K562 (cell line): ENCODE results near the gene DNAH10. TPM values are rescaled to one million over a fixed set of nuclear protein-coding genes. Genes with fewer than 3 reads are reported as not detected.

Source experiments
- ATAC-seq: fragments of 200-7000 bp; cut with Tn5 transposase; 3 replicates; pipeline ENCODE4 v1.9.1; 2020; ENCODE audit warnings: moderate library complexity
- BruUV-seq: library from RNA; stranded (reverse); fragments of 400-500 nt; replicated peaks from 2 replicates; lab custom pipeline; 2021; lab: Mats Ljungman, UMichigan
- CTCF ChIA-PET: fragments of 300-600 bp; formaldehyde crosslinking; extraction: SDS; loops from one replicate; lab custom pipeline; 2021; ENCODE audit warnings: low intra/inter-chr PET ratio; lab: Yijun Ruan, JAX
- POLR2A ChIA-PET: fragments of 300-600, 350-650 bp; sonication (Branson Sonifier 250); formaldehyde crosslinking; extraction: SDS; loops from one replicate; lab custom pipeline; 2021; ENCODE audit warnings: antibody characterized with exemption, inconsistent platforms; lab: Yijun Ruan, JAX
- DNase-seq, 4 experiments: peaks; one replicate each; pipeline versions ENCODE4 v3.0.0 to v3.0.0-alpha.2; 2011 to 2018; ENCODE audit warnings: low spot score in 3 of 4, mixed read lengths in 3 of 4; ENCODE audit errors: extremely low read depth in 1 of 4
- FAIRE-seq: peaks from 2 replicates; lab custom pipeline; 2011; peaks lifted over from hg19 to GRCh38; lab: Jason Lieb, UNC
- H2AFZ ChIP-seq: 2 replicates; pipeline ENCODE4 v1.6.0; 2011; ENCODE audit warnings: low read depth, low read length, control low read depth, inconsistent platforms
- H3K27ac ChIP-seq: fragments of 200-600 bp; 3 replicates; pipeline ENCODE4 v1.8.0; 2011; ENCODE audit warnings: low read depth, mild to moderate bottlenecking, control low read depth, inconsistent platforms, low read length, moderate library complexity, mixed read lengths; ENCODE audit errors: extremely low read depth
- H3K27me3 ChIP-seq, 2 experiments: fragments of 300-600 bp in 1 of 2; 2 replicates in 1 of 2; 3 replicates in 1 of 2; pipeline versions ENCODE4 v1.6.0 to v1.8.0; 2011; ENCODE audit warnings: inconsistent platforms in 2 of 2, low read length in 2 of 2, mild to moderate bottlenecking in 1 of 2, mixed read lengths in 1 of 2, moderate library complexity in 1 of 2; ENCODE audit not compliant: control insufficient read depth in 2 of 2, insufficient read depth in 2 of 2
- H3K36me3 ChIP-seq: fragments of 300-600 bp; 3 replicates; pipeline ENCODE4 v1.8.0; 2011; ENCODE audit warnings: mild to moderate bottlenecking, low read length, inconsistent platforms; ENCODE audit not compliant: control insufficient read depth, insufficient read depth
- H3K4me1 ChIP-seq, 2 experiments: fragments of 200-600 bp in 1 of 2; replicated peaks in 1 of 2; 2 replicates in 1 of 2; 3 replicates in 1 of 2; pipeline versions ENCODE4 v1.5.1 to v1.8.0; 2011; ENCODE audit warnings: inconsistent platforms in 2 of 2, low read length in 2 of 2, mild to moderate bottlenecking in 1 of 2, mixed read lengths in 1 of 2, moderate library complexity in 1 of 2; ENCODE audit not compliant: control insufficient read depth in 2 of 2, insufficient read depth in 2 of 2
- H3K4me2 ChIP-seq: 2 replicates; pipeline ENCODE4 v1.6.1; 2011; ENCODE audit warnings: low read length, control low read depth, inconsistent platforms, mixed read lengths; ENCODE audit not compliant: insufficient read depth
- H3K4me3 ChIP-seq: fragments of 200-600 bp; sonication (generic), shearing (Covaris generic); 2 replicates; pipeline ENCODE4 v1.5.1; 2016; ENCODE audit warnings: control low read depth, inconsistent platforms
- H3K79me2 ChIP-seq: fragments of 200-600 bp; 3 replicates; pipeline ENCODE4 v1.8.0; 2011; ENCODE audit warnings: low read length, inconsistent platforms; ENCODE audit not compliant: control insufficient read depth, insufficient read depth
- H3K9ac ChIP-seq, 2 experiments: 2 replicates each; pipeline versions ENCODE4 v1.6.0 to v1.6.1; 2011; ENCODE audit warnings: low read depth in 2 of 2, low read length in 2 of 2, control low read depth in 1 of 2, inconsistent platforms in 1 of 2, mild to moderate bottlenecking in 1 of 2, mixed read lengths in 1 of 2; ENCODE audit not compliant: insufficient read depth in 1 of 2
- H3K9me1 ChIP-seq: one replicate; pipeline ENCODE4 v1.6.0; 2011; ENCODE audit warnings: inconsistent platforms, mild to moderate bottlenecking, low read length, moderate library complexity; ENCODE audit not compliant: control insufficient read depth, insufficient read depth
- H3K9me3 ChIP-seq: replicated peaks from 2 replicates; pipeline ENCODE4 v1.5.1; 2011; ENCODE audit warnings: low read depth, low read length, inconsistent platforms; ENCODE audit not compliant: control insufficient read depth, insufficient read depth
- H4K20me1 ChIP-seq: replicated peaks from 2 replicates; pipeline ENCODE4 v1.6.1; 2011; ENCODE audit warnings: low read length, inconsistent platforms, mixed read lengths; ENCODE audit not compliant: control insufficient read depth, insufficient read depth
- HOMEZ ChIP-seq: fragments of 250-450 bp; sonication (Bioruptor Pico); IDR thresholded peaks from 2 replicates; pipeline ENCODE4 v1.4.0; 2020; ENCODE audit warnings: mild to moderate bottlenecking, moderate library complexity
- PBX2 ChIP-seq, 2 experiments: IDR thresholded peaks in 1 of 2; conservative IDR thresholded peaks in 1 of 2; 2 replicates each; pipeline ENCODE4 v1.6.1; 2016; ENCODE audit warnings: low read depth in 2 of 2, mild to moderate bottlenecking in 1 of 2, missing compliant biosample characterization in 1 of 2, missing genetic modification characterization in 1 of 2, moderate library complexity in 1 of 2
- PCBP1 ChIP-seq: fragments of 200-400 bp; formaldehyde crosslinking; IDR thresholded peaks from 2 replicates; pipeline ENCODE4 v1.6.1; 2018; ENCODE audit warnings: mild to moderate bottlenecking, low read depth, low read length; ENCODE audit not compliant: poor library complexity, severe bottlenecking
- RBM34 ChIP-seq: fragments of 200-400 bp; formaldehyde crosslinking; IDR thresholded peaks from 2 replicates; pipeline ENCODE4 v1.6.1; 2018; ENCODE audit warnings: low read length, borderline replicate concordance; ENCODE audit not compliant: insufficient read depth
- TOE1 ChIP-seq, 2 experiments: fragments of 450-650 bp in 1 of 2; sonication (generic) in 1 of 2; formaldehyde crosslinking in 1 of 2; IDR thresholded peaks; 2 replicates each; pipeline versions ENCODE4 v1.7.1 to v1.8.0; 2016 to 2022; ENCODE audit warnings: borderline replicate concordance in 2 of 2, mild to moderate bottlenecking in 2 of 2, antibody characterized with exemption in 1 of 2, inconsistent platforms in 1 of 2, low read depth in 1 of 2, missing genetic modification reagents in 1 of 2, moderate library complexity in 1 of 2
- ZBTB40 ChIP-seq, 2 experiments: fragments of 450-650 bp in 1 of 2; sonication (generic) in 1 of 2; formaldehyde crosslinking in 1 of 2; IDR thresholded peaks; 2 replicates each; pipeline versions ENCODE4 v1.7.1 to v1.9.0; 2016 to 2022; ENCODE audit warnings: inconsistent platforms in 1 of 2, mild to moderate bottlenecking in 1 of 2, missing genetic modification reagents in 1 of 2
- WGBS: fragments of 100-300 bp; shearing (Covaris generic); methylation state at CpG from one replicate; pipeline ENCODE4 v1.1.6; 2016; ENCODE audit warnings: low coverage, mixed read lengths; ENCODE audit not compliant: insufficient coverage; ENCODE audit errors: missing lambda C conversion rate; 5-methylcytosine and 5-hydroxymethylcytosine counted together
- in situ Hi-C: fragments of 300-500 bp; cut with MboI; formaldehyde crosslinking; loops from 4 replicates; pipeline ENCODE4 v1.15.0; 2018; ENCODE audit warnings: inconsistent platforms, mixed read lengths
- intact Hi-C: fragments of 100-400 bp; cut with micrococcal nuclease; formaldehyde crosslinking; loops from 2 replicates; pipeline ENCODE4 v1.14.2; 2022
- polyA plus RNA-seq, 8 experiments: library from polyadenylated mRNA; depleted of rRNA in 4 of 8; stranded (reverse) in 5 of 8; unstranded in 3 of 8; fragments of >200 nt; fragmentation: Nextera tagmentation in 2 of 8; fragmentation: Illumina TruSeq in 1 of 8; extraction: Ambion mirVana in 2 of 8; extraction: Trizol in 1 of 8; gene quantifications; 2 replicates each; pipeline versions ENCODE4 v1.2.1 to v1.2.3, GENCODE V29; 2011 to 2014; ENCODE audit warnings: inconsistent platforms in 1 of 8, missing spikeins in 1 of 8
- total RNA-seq, 7 experiments: library from RNA; depleted of rRNA in 6 of 7; stranded (reverse); fragments of >200 nt in 6 of 7; fragmentation: Illumina TruSeq in 2 of 7; extraction: Trizol in 2 of 7; gene quantifications; 2 replicates each; pipeline versions ENCODE4 v1.2.1 to v1.2.3, GENCODE V29; 2011 to 2021; ENCODE audit warnings: low replicate concordance in 1 of 7

The DNAH10 gene
- total and polyA plus RNA-seq, 9 of the 15 experiments (the other 6 are each of a cell fraction or from before 2014, with no cell fraction given) = 0.01 to 0.06 (median 0.04) TPM; not detected in 1

GRCh38 chr12:123958876-123959275 lies 196.8 kb downstream of the DNAH10 start:
- WGBS = 50% methylated on average over 9 of the region's 9 CpGs
- ATAC-seq (no peak), DNase-seq (no peak), FAIRE-seq (no peak)
- intact Hi-C loops (no loop called here), in situ Hi-C loops (no loop called here)
- Histone ChIP-seq H3K9me1 (no peaks in the 10 kb centered on the region), H3K27ac (no peak overlapping the region), H3K4me3 (no peak overlapping the region), H3K9me3 (no peaks in the 10 kb centered on the region), H3K4me2 (no peak overlapping the region), H3K79me2 (no peaks in the 10 kb centered on the region), H3K27me3 (no peaks in the 10 kb centered on the region), H3K4me1 (no peaks in the 10 kb centered on the region; a peak in 1 of 5 replicates), H3K9ac (no peak overlapping the region; a peak in 1 of 4 replicates), H4K20me1 (no peaks in the 10 kb centered on the region), H2AFZ (no peak overlapping the region), H3K36me3 (no peaks in the 10 kb centered on the region)
- POLR2A ChIA-PET = interaction anchor here (1.8 kb wide), 1 partner anchor 8 kb away, joined by 5 read pairs; no protein-coding TSS in a partner anchor
- CTCF ChIA-PET = no interaction called here
- BruUV-seq = no TSS peak
- TF ChIP-seq RBM34 = no peak
- no peak for TF ChIP-seq HOMEZ (CRISPR knock-in tag)
- no peak for TF ChIP-seq PCBP1
- TF ChIP-seq PBX2 (CRISPR knock-in tag; IDR thresholded peaks at IDR 0.05; ENCODE audit: low read depth) = no peak
- no peak for TF ChIP-seq PBX2 (tag; conservative IDR thresholded peaks at IDR 0.05; ENCODE audit: low read depth)
- no peak for TF ChIP-seq ZBTB40 (IDR thresholded peaks at IDR 0.05)
- TF ChIP-seq ZBTB40 (CRISPR knock-in tag; IDR thresholded peaks at IDR 0.05) = no peak
- no peak for TF ChIP-seq TOE1 (IDR thresholded peaks at IDR 0.05; ENCODE audit: borderline replicate concordance)
- TF ChIP-seq TOE1 (CRISPR knock-in tag; IDR thresholded peaks at IDR 0.05; ENCODE audit: borderline replicate concordance, low read depth) = no peak
